Measurements from ENCODE around the gene PRKCA.

Gene PRKCA

GRCh38 chr17:66790501-66791061 is 488.2 kb downstream of the PRKCA start:
- TF ChIP-seq CTCF (IDR thresholded peaks at IDR 0.05; ENCODE audit: low read depth, low read length) = no peak
- no peak for DNase-seq (ENCODE audit: extremely low read depth, low read depth)

GRCh38 chr17:66791347-66791746 is 488.9 kb downstream of the PRKCA start:
- no peak for DNase-seq (ENCODE audit: extremely low read depth, low read depth)
- TF ChIP-seq CTCF (IDR thresholded peaks at IDR 0.05; ENCODE audit: low read depth, low read length) = no peak

GRCh38 chr17:66793814-66794213 is 491.4 kb downstream of the PRKCA start:
- no peak for DNase-seq (ENCODE audit: extremely low read depth, low read depth)
- no peak for TF ChIP-seq CTCF (IDR thresholded peaks at IDR 0.05; ENCODE audit: low read depth, low read length)

- no peak for DNase-seq (ENCODE audit: extremely low read depth, low read depth)
- no peak for TF ChIP-seq CTCF (IDR thresholded peaks at IDR 0.05; ENCODE audit: low read depth, low read length)
Observed at GRCh38 chr17:66795486-66795885, 493.1 kb downstream of the PRKCA start.

- no peak for DNase-seq (ENCODE audit: extremely low read depth, low read depth)
- TF ChIP-seq CTCF (IDR thresholded peaks at IDR 0.05; ENCODE audit: low read depth, low read length) = no peak
Observed at GRCh38 chr17:66799849-66800537, 497.6 kb downstream of the PRKCA start.

GRCh38 chr17:66803474-66803951 is 501.1 kb downstream of the PRKCA start:
- DNase-seq (ENCODE audit: extremely low read depth, low read depth) = no peak
- TF ChIP-seq CTCF (IDR thresholded peaks at IDR 0.05; ENCODE audit: low read depth, low read length) = no peak

GRCh38 chr17:66805567-66805966 is 503.2 kb downstream of the PRKCA start:
- no peak for DNase-seq (ENCODE audit: extremely low read depth, low read depth)
- no peak for TF ChIP-seq CTCF (IDR thresholded peaks at IDR 0.05; ENCODE audit: low read depth, low read length)

Data from AG09319 (cell line).